GM19035 (cell line): Measurements from ENCODE around the gene MRAS.

ENCODE experiments used
- ATAC-seq: cut with Tn5 transposase; IDR thresholded peaks from one replicate; pipeline ENCODE4 v1.9.1; 2021; ENCODE audit not compliant: unreplicated experiment

MRAS gene

DNA sequence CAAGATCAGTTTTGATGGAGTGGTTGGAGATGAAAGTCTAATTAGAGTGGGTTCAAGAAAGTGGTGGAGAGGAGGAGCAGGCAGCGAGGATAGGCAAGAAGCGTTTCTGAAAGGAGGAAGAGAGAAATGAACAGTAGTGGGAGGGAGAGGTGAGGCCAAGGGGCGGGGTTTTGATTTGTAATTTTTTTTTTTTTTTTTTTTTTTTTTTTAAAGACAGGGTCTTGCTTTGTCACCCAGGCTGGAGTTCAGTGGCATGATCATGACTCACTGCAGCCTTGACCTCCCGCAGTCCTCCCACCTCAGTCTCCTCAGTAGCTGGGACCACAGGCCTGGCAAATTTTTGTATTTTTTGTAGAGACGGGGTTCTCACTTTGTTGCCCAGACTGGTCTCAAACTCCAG, 36.6 kb downstream of the MRAS start:
- no peak for ATAC-seq

DNA sequence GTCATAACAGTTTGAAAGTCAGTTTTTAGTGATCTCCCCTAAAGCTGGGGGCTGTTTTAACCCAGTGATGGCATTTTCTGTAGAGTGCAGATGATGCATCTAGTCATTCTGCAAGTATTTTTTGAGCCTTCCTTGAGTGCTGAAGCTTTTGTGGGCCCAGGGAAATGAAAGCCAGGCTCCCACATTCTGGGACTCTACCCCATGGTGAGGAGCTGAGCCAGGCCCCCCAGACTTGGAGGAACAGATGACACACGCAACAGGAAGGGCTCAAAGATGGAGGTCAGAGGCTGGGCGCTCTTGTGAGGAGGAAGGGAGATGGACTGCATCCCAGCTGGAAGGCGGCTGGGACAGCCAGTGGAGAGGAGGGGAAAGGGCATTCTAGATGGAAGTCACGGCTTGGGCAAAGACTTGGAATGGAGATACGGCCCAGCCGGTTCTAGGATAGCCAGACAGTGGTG, 40.8 kb downstream of the MRAS start:
- ATAC-seq, result no peak

DNA sequence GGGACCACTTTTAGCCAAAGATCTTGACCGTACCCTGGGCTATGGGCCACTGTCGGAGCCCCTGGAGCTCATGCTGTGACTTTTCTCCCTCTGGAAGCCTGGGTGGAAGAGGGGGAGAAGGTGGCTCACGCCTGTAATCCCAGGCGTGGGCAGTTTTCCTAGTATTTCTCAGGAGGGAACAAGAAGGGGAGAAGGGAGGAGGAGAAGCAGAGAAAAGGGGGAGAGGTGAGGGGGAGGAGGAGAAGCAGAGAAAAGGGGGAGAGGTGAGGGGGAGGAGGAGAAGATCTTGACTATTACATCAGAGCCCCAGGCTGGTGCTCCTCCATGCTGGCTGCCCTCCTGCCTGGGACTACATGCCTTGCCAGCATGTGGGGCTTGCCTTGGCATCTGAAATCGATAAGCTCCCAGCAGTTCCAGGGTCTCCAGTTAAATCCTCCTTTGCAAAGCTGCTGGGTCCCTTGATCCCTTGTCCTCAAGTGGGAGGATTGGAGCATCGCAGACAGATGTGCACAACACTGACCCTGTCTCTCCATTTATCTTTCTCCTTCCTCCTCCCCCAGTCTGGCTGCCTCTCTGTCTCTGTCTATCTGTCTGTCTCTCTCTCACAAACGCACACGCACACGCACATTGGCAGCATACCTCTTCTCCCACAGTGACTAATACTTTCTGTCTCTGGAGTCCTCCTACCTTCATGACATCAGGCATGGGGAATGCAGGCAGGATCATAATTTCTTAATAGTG, 41.6 kb downstream of the MRAS start:
- ATAC-seq, result no peak

GRCh38 chr3:138390582-138390932, 42.2 kb downstream of the MRAS start:
- no peak for ATAC-seq

- no peak for ATAC-seq
Measured at GRCh38 chr3:138394156-138394555, 45.8 kb downstream of the MRAS start.

DNA sequence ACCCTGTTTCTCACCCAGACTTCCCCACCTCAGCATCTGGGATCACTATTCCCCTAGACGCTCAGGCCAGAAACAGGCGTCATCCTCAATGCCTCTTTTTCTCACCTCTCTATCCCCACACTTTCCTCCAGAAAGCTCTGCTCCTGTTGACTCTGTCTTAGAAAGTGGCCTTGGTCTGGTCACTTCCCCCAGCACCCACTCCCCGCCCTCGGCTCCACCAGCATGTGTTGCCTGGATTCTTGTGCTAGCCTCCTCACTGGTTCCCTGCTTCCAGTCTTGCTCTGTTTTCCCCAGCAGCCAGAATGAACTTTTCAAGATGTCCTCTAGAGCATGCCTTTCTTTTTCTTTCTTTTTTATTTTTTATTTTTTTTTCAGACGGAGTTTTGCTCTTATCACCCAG, 46.3 kb downstream of the MRAS start:
- no peak for ATAC-seq

DNA sequence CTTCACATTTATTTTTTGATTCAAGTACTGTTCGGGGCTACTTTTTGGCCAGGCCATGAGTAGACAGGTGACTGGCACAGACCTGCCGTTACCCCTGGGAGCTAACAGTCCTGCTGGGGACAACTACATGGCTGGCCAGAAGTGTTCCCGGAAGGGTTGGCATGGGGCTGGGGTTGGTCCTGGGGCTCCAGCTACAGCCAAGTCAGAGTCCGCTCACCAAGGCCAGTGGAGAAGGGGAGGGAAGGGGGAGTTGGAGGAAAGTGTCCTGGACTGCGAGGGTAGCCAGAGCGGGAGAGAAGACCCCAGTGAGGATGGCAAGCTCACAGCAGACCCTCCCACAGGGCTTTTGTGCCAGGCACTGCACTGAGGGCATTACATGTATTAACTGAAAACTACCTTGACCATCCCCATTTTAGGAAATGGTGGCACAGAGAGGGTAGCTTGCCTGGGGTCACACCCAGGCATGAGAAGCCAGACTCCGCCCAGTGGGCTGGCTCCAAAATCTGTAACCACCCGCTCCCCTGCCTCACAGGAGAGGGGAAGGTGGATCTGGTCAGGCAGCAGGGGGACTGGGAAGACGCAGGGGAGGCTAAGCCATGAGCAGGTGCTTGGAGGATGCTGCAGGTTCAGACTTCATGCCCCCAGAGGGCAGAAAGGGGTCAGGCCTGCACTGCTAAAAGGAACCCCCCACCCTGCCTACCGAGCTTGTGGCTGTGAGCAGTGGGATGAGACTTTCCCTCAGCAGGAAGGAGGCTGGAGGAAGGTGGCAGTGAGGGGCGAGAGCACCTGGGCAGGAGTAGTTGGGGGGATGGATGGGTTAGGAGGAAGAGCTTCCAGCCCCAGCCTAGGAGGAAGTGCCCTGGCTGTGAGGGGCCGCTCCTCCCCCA, 47.7 kb downstream of the MRAS start:
- no peak for ATAC-seq

DNA sequence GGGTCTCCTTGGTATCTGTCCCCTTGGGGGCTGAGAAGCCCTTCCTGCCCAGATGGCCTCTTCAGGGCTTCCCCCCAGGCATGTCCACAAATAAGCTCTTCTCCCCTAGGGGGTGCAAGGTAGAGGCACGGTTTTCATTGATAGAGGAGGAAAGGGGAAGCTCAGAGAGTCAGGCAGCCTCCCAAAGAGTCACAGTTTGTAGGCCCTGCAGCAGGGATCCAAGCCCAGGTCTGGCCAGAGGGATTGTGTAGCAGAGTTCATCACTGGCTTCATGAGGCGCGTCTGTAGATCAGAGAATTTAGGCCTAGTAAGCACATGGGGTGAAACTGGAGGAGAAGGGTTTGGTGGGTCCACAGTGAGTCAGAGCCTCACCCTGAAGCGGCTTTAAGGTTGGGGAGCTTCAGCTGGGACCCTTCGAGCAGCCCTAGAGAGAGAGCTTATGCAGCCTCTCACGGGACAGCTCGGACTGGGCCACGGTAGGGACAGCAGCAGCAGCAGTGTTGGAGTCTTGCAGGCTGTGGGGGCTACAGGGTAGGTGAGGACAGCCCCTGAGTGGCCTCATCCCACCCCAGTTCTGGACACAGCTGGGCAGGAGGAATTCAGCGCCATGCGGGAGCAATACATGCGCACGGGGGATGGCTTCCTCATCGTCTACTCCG, 48.5 kb downstream of the MRAS start:
- no peak for ATAC-seq

- no peak for ATAC-seq
Measured at GRCh38 chr3:138397983-138398382, 49.6 kb downstream of the MRAS start.

DNA sequence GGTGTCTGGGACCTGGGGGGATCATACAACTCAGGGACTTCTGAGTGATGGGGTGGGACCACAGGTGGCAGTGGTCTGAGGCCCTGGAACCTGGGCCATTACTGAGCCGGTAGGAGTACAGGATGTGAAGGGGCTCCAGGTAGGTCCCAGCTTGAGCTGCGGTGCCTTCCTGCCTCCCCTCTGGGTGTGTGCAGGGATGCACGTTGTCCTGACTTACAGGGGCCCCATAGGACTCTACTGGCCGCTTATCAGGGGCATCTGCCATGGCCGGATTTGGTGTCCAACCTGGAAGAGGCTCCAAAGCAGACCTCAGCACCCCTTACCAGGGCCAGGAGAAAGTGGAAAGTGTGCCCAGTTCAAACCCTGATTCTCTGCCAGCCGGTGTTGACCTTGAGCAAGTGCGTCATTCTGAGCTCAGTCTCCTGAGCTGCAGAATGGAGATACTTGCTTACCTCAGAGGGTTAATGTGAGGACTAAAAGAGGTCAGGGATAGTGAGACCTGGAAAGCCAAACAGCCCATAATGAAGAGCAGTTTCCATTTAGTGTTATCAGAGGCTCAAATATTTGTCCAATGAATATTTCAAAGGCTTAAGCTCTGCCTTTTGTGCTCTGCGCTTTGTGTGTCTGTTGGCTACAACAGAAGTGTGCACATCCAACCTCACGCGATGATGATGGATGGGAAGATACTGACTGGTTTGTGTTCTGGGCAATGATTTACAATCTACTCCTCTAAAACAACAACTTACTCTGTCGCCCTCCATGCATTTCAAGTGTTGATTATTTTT, 50.6 kb downstream of the MRAS start:
- ATAC-seq, result no peak

DNA sequence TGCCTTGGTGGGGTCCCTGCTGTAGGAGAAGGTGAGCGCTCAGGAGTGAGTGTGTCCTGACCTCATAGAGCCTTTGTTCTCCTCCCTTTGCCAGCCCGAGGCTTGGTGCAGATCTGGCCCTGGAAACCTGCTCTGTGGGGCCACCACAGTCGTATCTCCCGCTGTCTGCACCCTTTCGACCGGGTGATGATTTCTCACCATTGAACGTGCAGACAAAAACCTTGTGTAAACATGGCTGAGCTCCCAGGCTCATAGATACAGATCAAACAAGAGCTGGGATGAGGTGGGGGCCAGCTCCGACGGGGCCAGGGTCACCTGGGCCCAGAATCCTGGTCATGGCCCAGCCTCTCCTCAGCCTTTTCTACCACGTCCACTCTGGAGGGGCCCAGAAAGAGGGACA, 51.4 kb downstream of the MRAS start:
- ATAC-seq, result no peak

GRCh38 chr3:138400651-138401070, 52.3 kb downstream of the MRAS start:
- ATAC-seq, result no peak

DNA sequence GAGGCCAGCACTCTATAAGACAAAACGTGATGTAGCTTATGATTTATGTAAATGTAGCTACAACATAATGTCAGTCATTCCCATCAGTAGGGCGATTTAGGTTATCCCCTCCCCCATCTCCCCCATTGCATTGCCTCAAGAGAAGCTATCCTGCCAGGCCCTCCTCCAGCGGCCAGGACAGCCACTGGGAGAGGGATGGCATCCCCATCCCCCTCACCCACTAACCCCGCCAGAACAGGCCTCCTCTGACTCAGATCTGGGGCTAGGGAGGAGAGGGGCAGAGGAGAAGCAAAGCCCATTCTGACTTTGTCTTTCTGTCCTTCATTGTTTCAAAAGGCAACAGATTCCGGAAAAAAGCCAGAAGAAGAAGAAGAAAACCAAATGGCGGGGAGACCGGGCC, 53.5 kb downstream of the MRAS start:
- no peak for ATAC-seq

DNA sequence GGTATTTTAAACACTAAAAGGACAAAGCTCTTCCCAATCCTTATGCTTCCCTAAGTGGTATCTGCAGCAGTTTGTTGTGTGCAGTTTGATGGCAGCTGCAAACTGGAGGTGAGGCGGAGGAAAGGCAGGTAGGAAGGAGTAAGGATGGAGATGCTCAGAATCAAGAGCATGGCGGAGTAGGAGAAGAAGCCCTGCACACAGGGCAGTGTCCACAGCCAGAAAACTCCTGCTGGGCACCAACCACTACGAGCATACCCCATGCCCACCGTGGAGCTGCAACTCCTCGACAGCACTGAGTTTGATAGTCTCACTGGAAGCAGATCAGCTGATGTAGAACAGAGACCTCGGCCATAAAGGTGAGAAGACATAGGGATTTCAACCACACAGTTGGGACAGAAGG, 55.7 kb downstream of the MRAS start:
- no peak for ATAC-seq

DNA sequence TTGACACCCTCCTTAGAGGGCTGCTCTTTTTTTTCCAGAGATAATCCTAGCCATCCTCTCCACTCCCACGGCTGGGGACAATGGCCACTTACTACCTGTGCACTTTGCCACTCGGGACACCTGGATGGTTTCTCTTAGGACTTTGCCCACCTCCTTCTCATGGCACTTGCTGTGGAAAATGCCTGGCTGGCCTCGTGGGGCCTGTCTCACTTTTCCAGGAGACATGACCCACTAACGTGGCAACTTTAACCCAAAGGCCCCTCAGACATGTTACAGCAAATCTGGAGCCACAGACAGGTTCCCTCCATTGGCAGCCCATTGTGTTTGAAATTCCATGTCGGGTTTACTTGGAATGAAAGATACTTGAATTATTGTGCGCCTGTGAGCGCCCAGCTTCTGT, 56.6 kb downstream of the MRAS start:
- no peak for ATAC-seq

- ATAC-seq, result no peak
Measured at GRCh38 chr3:138405486-138405885, 57.1 kb downstream of the MRAS start.

DNA sequence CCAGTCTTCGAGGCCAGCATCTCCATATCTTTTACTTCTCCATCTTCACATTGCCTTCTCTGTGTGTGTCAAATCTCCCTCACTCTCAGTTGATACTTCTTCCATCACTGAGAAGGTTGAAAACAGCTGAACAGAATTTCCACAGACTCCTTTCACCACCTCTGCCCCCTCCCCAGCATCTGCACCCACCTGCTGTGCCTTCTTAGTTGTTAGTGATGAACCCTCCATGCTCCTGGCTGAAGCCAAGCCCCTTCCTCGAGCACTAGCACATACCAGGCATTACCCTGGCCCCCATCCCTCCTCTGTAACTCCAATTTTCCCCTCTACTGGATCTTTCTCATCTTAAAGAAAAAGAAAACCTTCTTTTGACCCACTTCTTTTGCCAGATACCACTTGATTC, 58.2 kb downstream of the MRAS start:
- no peak for ATAC-seq

GRCh38 chr3:138407236-138407907, 59.0 kb downstream of the MRAS start:
- no peak for ATAC-seq

GRCh38 chr3:138408751-138409570, 60.6 kb downstream of the MRAS start:
- no peak for ATAC-seq
